GM12878 (cell line): ENCODE results near the gene PLEKHA5. TPM values are rescaled to one million over a fixed set of nuclear protein-coding genes. Genes with fewer than 3 reads are reported as not detected.

ENCODE experiments used
- ATAC-seq: fragments of 200-7000 bp; cut with Tn5 transposase; 3 replicates; pipeline ENCODE4 v1.9.1; 2020; ENCODE audit warnings: mild to moderate bottlenecking, moderate library complexity
- BruUV-seq: library from RNA; stranded (reverse); fragments of 400-500 nt; replicated peaks from 2 replicates; lab custom pipeline; 2021; lab: Mats Ljungman, UMichigan
- CTCF ChIA-PET: fragments of 300-600 bp; sonication (Branson Sonifier 250); formaldehyde crosslinking; extraction: SDS; loops from one replicate; lab custom pipeline; 2021; ENCODE audit warnings: inconsistent platforms; lab: Yijun Ruan, JAX
- POLR2A ChIA-PET: fragments of 350-600 bp; formaldehyde crosslinking; extraction: SDS; loops from one replicate; lab custom pipeline; 2021; ENCODE audit warnings: inconsistent platforms; lab: Charles Lee
- RAD21 ChIA-PET: fragments of 300-600 bp; sonication (Branson Sonifier 250); formaldehyde crosslinking; loops from one replicate; lab custom pipeline; 2023; ENCODE audit warnings: antibody characterized with exemption; ENCODE audit not compliant: unreplicated experiment; lab: Charles Lee
- SMC1A ChIA-PET: fragments of 300-600 bp; sonication (Branson Sonifier 250); formaldehyde crosslinking; loops from one replicate; lab custom pipeline; 2023; ENCODE audit not compliant: unreplicated experiment, uncharacterized antibody; lab: Charles Lee
- DNase-seq: peaks from one replicate; pipeline ENCODE4 v3.0.0-alpha.2; 2011; ENCODE audit warnings: low read depth, low spot score
- FAIRE-seq: peaks from 3 replicates; lab custom pipeline; 2011; peaks lifted over from hg19 to GRCh38; lab: Jason Lieb, UNC
- H2AFZ ChIP-seq: 2 replicates; pipeline ENCODE4 v1.6.0; 2011; ENCODE audit warnings: low read depth, low read length, control low read depth; ENCODE audit not compliant: control insufficient read depth
- H3K27ac ChIP-seq: 2 replicates; pipeline ENCODE4 v1.5.1; 2011; ENCODE audit warnings: control low read depth; ENCODE audit not compliant: control insufficient read depth, insufficient read depth
- H3K27me3 ChIP-seq, 2 experiments: replicated peaks in 1 of 2; 2 replicates each; pipeline versions ENCODE4 v1.6.0 to v1.6.1; 2011; ENCODE audit warnings: low read length in 1 of 2; ENCODE audit not compliant: control insufficient read depth in 2 of 2, insufficient read depth in 2 of 2
- H3K36me3 ChIP-seq, 2 experiments: 2 replicates each; pipeline ENCODE4 v1.5.1; 2011; ENCODE audit warnings: low read length in 1 of 2; ENCODE audit not compliant: control insufficient read depth in 2 of 2, insufficient read depth in 2 of 2
- H3K4me1 ChIP-seq: 2 replicates; pipeline ENCODE4 v1.6.1; 2011; ENCODE audit warnings: mild to moderate bottlenecking, low read length, moderate library complexity, mixed read lengths; ENCODE audit not compliant: control insufficient read depth, insufficient read depth
- H3K4me2 ChIP-seq: 2 replicates; pipeline ENCODE4 v1.6.0; 2011; ENCODE audit warnings: control low read depth; ENCODE audit not compliant: control insufficient read depth, insufficient read depth
- H3K4me3 ChIP-seq: fragments of 200-600 bp; sonication (generic); 2 replicates; pipeline ENCODE4 v1.5.1; 2016
- H3K79me2 ChIP-seq: 2 replicates; pipeline ENCODE4 v1.6.0; 2011; ENCODE audit warnings: low read length; ENCODE audit not compliant: control insufficient read depth, insufficient read depth
- H3K9ac ChIP-seq: 2 replicates; pipeline ENCODE4 v1.8.0; 2011; ENCODE audit warnings: low read length, control low read depth, mixed read lengths; ENCODE audit not compliant: control insufficient read depth, insufficient read depth
- H3K9me3 ChIP-seq: replicated peaks from 3 replicates; pipeline ENCODE4 v1.5.1; 2011; ENCODE audit warnings: mild to moderate bottlenecking, low read length; ENCODE audit not compliant: control insufficient read depth, insufficient read depth
- H4K20me1 ChIP-seq: 2 replicates; pipeline ENCODE4 v1.6.0; 2011; ENCODE audit not compliant: control insufficient read depth, insufficient read depth
- ASH2L ChIP-seq: fragments of 300-600, 200-600 bp; sonication (generic); IDR thresholded peaks from 2 replicates; pipeline ENCODE4 v1.6.1; 2017; ENCODE audit warnings: low read depth, mild to moderate bottlenecking, borderline replicate concordance
- CBFB ChIP-seq: IDR thresholded peaks from 2 replicates; pipeline ENCODE4 v1.6.1; 2016; ENCODE audit warnings: antibody characterized with exemption, low read depth
- CREB1 ChIP-seq: IDR thresholded peaks from 2 replicates; pipeline ENCODE4 v1.6.1; 2012; ENCODE audit warnings: low read depth, mild to moderate bottlenecking, inconsistent platforms
- HDAC2 ChIP-seq: fragments of 200-600 bp; sonication (generic); IDR thresholded peaks from 2 replicates; pipeline ENCODE4 v1.6.1; 2017
- MEF2B ChIP-seq: fragments of 450-650 bp; IDR thresholded peaks from 2 replicates; pipeline ENCODE4 v1.6.1; 2018; ENCODE audit warnings: mild to moderate bottlenecking, moderate library complexity; ENCODE audit not compliant: partially characterized antibody, poor library complexity, severe bottlenecking
- NBN ChIP-seq: fragments of 450-650 bp; IDR thresholded peaks from 2 replicates; pipeline ENCODE4 v1.6.1; 2016
- NRF1 ChIP-seq: conservative IDR thresholded peaks from 2 replicates; pipeline ENCODE4 v1.6.1; 2011; ENCODE audit warnings: mild to moderate bottlenecking, low read depth, low read length, improper control_type of control experiment
- SP1 ChIP-seq: IDR thresholded peaks from one replicate; pipeline ENCODE4 v1.6.1; 2011; ENCODE audit warnings: low read depth, low read length
- SREBF2 ChIP-seq: IDR thresholded peaks from 2 replicates; pipeline ENCODE4 v1.6.1; 2012; ENCODE audit warnings: mild to moderate bottlenecking, low read length
- WGBS: methylation state at CpG from one replicate; pipeline ENCODE4 v1.1.6; 2016; ENCODE audit warnings: low lambda C conversion rate; ENCODE audit not compliant: insufficient replicate concordance, insufficient coverage; ENCODE audit errors: missing lambda C conversion rate; 5-methylcytosine and 5-hydroxymethylcytosine counted together
- in situ Hi-C: fragments of 300-500 bp; cut with MboI; formaldehyde crosslinking; loops from 9 replicates; pipeline ENCODE4 v1.14.3; 2018; ENCODE audit warnings: mixed read lengths
- intact Hi-C: fragments of 100-400 bp; cut with micrococcal nuclease; formaldehyde crosslinking; loops from one replicate; pipeline ENCODE4 v1.14.2; 2022; ENCODE audit not compliant: unreplicated experiment
- polyA plus RNA-seq, 11 experiments: library from polyadenylated mRNA; depleted of rRNA in 4 of 11; unstranded in 6 of 11; stranded (reverse) in 5 of 11; fragments of >200 nt; fragmentation: Nextera tagmentation in 4 of 11; fragmentation: Illumina TruSeq in 1 of 11; extraction: Ambion mirVana in 4 of 11; extraction: Trizol in 1 of 11; gene quantifications; 1 replicate in 1 of 11; 2 replicates in 10 of 11; pipeline versions ENCODE4 v1.2.1 to v1.2.3, GENCODE V29; 2011 to 2016; ENCODE audit warnings: inconsistent platforms in 2 of 11, missing spikeins in 2 of 11, low read depth in 1 of 11
- total RNA-seq, 4 experiments: library from RNA; depleted of rRNA in 3 of 4; stranded (reverse); fragments of >200 nt in 3 of 4; fragmentation: Illumina TruSeq in 1 of 4; extraction: Trizol in 1 of 4; gene quantifications; 2 replicates each; pipeline versions ENCODE4 v1.2.1 to v1.2.3, GENCODE V29; 2013 to 2021
- TF ChIP-seq, protein P1 (sequence below): IDR thresholded peaks from 2 replicates; pipeline ENCODE4 v1.6.1; 2012; ENCODE audit warnings: improper control_type of control experiment, low read depth, low read length; ENCODE audit not compliant: insufficient replicate concordance
- TF ChIP-seq, protein P2 (sequence below): IDR thresholded peaks from 2 replicates; pipeline ENCODE4 v1.6.1; 2011; ENCODE audit warnings: low read depth, low read length, improper control_type of control experiment, borderline replicate concordance

PLEKHA5 gene
- total and polyA plus RNA-seq, 10 of the 15 experiments (the other 5 are each of a cell fraction or from before 2014, with no cell fraction given) = 0.09 to 0.33 (median 0.18) TPM; not detected in 3

DNA sequence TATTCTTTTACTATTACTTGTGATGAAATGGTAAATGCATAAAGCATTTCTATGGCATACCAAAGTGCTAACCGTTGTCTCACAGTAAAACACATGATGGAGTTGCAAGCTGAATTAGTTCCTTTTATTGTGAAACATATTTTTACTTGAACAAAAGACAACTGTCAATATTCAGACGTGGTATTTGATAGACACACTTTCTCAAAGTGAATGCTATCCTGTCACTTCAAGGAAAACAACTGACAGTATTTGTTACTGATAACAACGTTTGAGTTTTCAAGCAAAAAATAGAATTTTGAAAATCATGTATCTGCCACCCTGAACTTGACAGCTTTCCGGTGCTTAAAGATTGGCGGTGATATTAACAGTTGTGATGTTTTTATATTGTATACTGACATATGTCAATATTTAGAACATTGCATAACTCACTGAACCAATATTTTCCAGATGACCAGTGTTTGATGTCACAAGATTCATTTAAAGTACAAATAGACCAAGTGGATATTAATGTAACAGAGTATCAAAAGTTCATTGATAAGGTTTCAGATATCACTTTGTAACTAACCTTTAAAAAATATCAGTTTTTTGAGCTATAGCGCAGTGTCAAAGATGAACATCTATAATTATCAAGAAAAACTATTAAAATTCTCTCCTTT, 156.4 kb downstream of the PLEKHA5 start (continued):
- TF ChIP-seq, protein P1, sequence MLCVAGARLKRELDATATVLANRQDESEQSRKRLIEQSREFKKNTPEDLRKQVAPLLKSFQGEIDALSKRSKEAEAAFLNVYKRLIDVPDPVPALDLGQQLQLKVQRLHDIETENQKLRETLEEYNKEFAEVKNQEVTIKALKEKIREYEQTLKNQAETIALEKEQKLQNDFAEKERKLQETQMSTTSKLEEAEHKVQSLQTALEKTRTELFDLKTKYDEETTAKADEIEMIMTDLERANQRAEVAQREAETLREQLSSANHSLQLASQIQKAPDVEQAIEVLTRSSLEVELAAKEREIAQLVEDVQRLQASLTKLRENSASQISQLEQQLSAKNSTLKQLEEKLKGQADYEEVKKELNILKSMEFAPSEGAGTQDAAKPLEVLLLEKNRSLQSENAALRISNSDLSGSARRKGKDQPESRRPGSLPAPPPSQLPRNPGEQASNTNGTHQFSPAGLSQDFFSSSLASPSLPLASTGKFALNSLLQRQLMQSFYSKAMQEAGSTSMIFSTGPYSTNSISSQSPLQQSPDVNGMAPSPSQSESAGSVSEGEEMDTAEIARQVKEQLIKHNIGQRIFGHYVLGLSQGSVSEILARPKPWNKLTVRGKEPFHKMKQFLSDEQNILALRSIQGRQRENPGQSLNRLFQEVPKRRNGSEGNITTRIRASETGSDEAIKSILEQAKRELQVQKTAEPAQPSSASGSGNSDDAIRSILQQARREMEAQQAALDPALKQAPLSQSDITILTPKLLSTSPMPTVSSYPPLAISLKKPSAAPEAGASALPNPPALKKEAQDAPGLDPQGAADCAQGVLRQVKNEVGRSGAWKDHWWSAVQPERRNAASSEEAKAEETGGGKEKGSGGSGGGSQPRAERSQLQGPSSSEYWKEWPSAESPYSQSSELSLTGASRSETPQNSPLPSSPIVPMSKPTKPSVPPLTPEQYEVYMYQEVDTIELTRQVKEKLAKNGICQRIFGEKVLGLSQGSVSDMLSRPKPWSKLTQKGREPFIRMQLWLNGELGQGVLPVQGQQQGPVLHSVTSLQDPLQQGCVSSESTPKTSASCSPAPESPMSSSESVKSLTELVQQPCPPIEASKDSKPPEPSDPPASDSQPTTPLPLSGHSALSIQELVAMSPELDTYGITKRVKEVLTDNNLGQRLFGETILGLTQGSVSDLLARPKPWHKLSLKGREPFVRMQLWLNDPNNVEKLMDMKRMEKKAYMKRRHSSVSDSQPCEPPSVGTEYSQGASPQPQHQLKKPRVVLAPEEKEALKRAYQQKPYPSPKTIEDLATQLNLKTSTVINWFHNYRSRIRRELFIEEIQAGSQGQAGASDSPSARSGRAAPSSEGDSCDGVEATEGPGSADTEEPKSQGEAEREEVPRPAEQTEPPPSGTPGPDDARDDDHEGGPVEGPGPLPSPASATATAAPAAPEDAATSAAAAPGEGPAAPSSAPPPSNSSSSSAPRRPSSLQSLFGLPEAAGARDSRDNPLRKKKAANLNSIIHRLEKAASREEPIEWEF = no peak
- TF ChIP-seq NRF1 = no peak

DNA sequence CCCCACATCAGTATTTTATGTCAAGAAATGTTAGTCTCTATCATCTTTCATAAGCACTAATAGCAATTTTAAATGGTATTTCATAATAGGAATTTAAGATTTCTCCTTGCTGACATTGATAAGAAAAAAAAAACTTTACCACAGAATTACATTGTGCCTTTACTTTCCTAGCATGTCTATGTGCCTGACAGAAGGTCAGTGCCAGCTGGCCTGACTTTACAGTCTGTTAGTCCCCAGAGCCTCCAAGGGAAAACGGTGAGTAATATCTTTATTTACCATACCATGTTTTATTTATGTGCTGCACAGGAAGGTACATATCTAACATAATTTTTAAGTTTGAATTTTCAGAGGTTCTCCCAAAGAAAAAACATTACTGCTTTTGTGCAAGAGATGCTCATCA, 157.8 kb downstream of the PLEKHA5 start:
- Histone ChIP-seq H3K36me3 (no peaks in the 10 kb centered on the region), H3K4me1 (no peaks in the 10 kb centered on the region), H3K27me3 (no peaks in the 10 kb centered on the region), H2AFZ (no peak overlapping the region), H3K9me3 (no peaks in the 10 kb centered on the region), H3K9ac (no peak overlapping the region), H3K79me2 (no peaks in the 10 kb centered on the region), H3K4me3 (no peak overlapping the region), H3K4me2 (no peak overlapping the region), H3K27ac (no peak overlapping the region), H4K20me1 (no peaks in the 10 kb centered on the region)
- TF ChIP-seq CREB1 (no peak), SREBF2 (no peak), CBFB (no peak), SP1 (no peak), HDAC2 (no peak), NBN (no peak), ASH2L (no peak), MEF2B (no peak)
- TF ChIP-seq, protein P2, sequence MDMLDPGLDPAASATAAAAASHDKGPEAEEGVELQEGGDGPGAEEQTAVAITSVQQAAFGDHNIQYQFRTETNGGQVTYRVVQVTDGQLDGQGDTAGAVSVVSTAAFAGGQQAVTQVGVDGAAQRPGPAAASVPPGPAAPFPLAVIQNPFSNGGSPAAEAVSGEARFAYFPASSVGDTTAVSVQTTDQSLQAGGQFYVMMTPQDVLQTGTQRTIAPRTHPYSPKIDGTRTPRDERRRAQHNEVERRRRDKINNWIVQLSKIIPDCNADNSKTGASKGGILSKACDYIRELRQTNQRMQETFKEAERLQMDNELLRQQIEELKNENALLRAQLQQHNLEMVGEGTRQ = no peak
- RAD21 ChIA-PET = interaction anchor here (0.7 kb wide), 1 partner anchor 1148 kb away, joined by 3 read pairs; no protein-coding TSS in a partner anchor
- WGBS = 0% methylated on average over 1 of the region's 1 CpG
- CTCF ChIA-PET = interaction anchor here (1.9 kb wide), 1 partner anchor 12 kb away, joined by 10 read pairs; no protein-coding TSS in a partner anchor
- in situ Hi-C loops = no loop called here
- ATAC-seq (no peak), DNase-seq (no peak), FAIRE-seq (no peak)
- BruUV-seq = no TSS peak
- SMC1A ChIA-PET = no interaction called here
- intact Hi-C loops = no loop called here
- POLR2A ChIA-PET = no interaction called here
